GM19397 (cell line): ENCODE measurements around the gene PLCB3.
A peak's percentile ranks its signal among the peaks of the same experiment; 100 is the strongest.

Experiments
- ATAC-seq: cut with Tn5 transposase; IDR thresholded peaks from one replicate; pipeline ENCODE4 v1.9.1; 2021; ENCODE audit warnings: mild to moderate bottlenecking, moderate library complexity; ENCODE audit not compliant: unreplicated experiment

PLCB3 gene

DNA sequence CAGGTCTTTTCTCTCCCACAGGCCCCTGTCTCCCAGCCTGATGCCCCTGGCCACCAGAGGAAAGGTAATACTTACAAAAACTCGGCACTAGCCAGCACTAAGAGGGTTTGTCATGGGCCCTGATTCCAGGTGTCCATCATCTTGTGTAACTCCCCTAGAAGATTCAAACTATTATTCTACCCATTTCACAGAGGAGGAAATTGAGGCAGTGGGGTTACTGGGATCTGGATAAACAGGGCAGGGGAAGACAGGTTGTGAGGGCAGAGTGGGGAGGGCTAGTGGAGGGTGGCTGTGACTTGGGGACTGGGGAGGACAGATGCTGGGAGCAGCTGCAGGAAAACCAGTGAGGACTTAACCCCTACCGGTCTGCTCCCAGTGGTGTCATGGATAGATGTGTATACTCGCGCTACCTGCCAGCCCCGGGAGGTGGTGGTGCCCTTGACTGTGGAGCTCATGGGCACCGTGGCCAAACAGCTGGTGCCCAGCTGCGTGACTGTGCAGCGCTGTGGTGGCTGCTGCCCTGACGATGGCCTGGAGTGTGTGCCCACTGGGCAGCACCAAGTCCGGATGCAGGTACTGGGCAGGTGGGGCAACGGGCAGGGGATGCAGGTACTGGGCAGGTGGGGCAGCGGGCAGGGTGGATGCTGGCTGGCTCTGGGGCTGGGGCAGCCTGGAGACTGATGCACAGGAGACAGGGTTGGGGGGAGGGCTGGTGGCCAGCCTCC, 15.7 kb upstream of the PLCB3 start:
- no peak for ATAC-seq

DNA sequence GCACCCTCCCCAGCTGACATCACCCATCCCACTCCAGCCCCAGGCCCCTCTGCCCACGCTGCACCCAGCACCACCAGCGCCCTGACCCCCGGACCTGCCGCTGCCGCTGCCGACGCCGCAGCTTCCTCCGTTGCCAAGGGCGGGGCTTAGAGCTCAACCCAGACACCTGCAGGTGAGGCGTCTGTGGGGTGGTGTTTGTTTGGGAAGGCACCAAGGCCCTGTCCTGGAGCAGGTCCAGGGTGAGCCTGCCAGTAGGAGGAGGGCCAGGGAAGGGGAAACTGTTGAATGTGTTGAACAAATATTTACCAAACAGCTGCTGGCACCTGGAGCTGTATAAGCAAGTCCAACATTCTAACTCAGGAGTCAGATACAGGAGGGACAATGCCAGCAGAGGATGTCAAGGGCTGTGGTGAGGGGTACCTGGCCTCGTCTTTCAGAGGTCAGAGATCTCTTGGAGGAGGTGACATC, 13.8 kb upstream of the PLCB3 start:
- ATAC-seq = no peak

DNA sequence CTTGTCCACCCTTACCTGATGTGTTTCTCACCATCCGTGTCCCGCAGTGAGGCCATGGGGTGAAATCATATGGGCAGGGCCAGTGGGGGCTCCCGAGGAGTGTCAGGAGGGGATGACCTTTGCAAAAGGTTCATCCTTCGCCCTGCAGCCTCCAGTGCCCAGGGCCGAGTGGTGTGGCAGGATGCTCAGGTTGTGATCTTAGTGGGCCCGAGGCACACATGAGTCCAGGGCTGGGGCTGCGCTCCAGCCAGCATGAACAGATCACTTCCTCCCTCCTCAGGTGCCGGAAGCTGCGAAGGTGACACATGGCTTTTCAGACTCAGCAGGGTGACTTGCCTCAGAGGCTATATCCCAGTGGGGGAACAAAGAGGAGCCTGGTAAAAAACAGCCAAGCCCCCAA, 13.3 kb upstream of the PLCB3 start:
- ATAC-seq = no peak

DNA sequence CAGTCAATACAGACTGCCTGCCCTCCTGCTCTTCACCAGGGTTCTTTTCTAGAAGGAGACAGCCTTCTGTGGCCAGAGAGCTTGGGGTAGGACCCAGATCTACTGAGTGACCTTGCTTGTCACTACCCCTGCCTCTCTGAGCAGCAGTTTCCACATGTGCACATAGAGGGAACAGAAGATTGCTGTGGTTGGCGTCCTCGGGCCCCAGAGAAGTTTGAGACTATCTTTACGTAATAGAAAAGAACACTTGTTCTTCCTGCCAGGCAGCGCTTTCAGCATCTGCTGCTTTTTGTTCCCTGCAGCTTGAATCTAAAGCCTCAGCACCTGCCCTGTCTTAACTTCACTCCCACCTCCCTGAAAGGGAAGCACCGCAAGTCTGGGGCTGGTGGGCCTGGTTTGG, 12.3 kb upstream of the PLCB3 start:
- no peak for ATAC-seq

DNA sequence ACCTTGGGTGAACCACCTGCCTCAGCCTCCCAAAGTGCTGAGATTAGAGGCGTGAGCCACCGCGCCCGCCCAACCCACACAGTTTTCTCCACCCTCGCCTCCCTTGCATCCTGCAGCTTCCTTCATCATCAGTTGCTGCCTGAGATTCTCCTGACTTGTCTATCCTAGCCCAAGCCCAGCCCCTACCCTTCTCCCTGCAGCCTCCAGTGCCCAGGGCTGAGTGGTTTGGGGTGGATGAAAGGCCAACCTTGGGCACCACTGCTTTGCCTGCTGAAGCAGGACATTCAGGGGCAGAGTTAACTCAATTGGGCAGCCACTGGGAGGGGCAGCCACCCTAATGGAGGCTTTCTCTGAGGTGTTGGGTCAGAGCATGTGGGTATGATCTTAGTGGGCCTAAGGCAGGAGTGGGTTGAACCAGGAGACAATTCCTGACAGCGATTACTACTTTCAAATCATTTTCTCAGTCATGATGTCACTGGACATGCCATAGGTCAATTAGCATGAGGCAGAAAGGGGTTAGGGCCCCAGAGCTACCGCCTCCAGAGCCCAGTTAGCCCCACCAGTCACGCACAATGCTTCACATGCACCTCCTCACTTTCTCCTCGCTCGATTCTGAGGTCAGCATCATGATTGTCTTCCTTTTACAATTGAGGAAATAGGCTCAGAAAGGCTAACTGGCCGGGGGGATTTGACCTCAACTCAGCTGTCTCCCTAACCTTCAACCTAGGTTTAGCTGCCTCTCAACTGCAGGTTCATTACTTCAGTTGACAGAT, 11.5 kb upstream of the PLCB3 start:
- ATAC-seq = peak; percentile 1

DNA sequence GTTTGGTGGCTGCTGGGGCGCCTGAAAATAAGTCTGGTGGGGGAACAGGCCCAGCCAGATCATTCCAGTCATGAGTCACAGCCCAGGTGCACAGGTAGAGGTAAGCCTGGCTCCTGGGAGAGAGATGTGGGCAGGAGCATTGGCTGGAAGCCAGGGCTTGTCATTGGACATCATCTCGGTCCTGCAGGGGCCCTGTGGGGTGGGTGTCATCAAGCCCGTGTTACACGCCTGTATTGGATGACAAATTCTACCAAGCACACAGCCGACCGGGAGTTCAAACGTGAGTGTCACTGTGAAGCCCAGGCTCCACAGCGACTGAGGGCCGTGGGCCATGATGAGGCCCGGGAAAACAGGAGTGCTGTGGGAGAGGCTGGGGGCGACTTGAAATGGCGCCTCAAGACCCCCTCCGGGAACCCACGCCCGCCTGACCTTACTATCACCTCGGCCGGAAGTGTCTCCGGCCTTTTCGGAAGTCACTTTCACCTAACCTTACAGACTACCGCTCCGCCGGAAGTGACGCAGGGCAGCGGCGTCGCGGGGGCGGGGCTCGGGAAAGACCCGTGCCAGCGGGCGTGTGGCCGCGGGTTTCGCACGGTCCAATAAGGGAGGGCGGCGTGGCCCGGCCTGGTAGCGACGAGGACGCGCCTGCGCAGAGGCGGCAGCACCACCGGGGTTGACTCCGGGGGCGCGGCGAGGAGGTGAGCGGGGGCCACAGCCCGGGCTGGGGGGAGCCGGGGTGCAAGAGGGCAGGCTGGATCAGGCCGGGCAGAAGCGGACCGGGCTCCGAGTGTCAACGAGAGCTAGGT, 10.7 kb upstream of the PLCB3 start, which contains the start of gene FKBP2:
FKBP2 (plus strand) TSS at position 661 of the 806 bp plus-strand sequence. CDS start 1,293 bp downstream, outside the sequence.
- peak; percentile 56 for ATAC-seq

DNA sequence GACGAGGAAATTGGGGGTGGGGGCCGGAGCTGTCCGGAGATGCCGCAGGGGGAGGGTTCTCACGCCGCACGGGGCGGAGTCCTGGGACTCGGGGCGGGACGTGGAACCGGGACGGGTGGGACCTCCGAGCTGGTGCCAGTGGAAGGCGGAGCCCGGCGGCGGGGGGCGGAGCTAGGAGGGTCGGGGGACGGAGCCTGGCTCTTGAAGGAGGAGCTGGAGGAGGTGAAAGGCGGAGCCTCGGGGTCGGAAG, 10.2 kb upstream of the PLCB3 start:
- peak; percentile 64 for ATAC-seq

DNA sequence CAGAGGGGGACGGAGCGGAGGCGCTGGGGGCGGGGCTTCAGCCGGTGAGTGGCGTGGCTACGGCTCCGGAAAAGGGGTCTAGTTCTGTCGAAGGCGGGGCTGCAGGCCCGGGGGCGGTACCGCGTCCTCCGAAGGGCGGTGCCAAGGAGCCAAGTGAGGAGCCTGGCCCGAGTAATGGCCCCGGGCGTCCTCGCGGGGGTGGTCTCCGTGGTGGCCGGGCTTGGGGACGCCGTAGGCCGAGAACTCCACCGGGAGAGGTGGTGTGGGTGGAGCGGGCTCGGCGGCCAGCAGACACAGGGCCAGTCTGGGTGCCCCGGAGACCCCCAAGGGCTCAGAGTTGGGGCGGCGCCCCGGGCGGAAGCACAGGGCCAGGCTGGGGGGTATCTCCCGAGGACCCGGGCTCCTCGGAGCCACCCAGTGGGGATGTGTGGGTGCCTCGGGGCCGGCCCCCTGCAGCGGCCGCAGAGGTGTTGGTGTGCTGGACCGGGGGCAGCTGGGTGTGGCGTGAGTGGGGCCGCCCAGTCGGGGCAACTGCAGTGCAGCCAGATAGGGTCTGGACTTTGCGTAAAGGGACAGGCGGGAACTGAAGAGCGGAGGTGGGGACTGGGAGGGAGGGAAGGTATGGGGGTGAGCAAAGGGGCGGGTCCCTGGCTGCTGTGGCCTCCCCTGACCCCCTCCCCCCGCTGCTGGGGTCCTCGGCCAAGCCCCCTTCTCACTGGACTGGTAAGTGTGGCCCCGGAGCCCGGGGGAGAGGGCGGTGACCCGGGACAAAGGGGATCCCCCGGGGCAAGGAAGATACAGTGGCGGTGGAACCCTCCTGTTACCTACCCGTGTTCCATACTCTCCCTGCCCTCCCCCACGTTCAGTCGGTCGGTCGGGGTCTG, 9.6 kb upstream of the PLCB3 start:
- ATAC-seq = peak; percentile 4

DNA sequence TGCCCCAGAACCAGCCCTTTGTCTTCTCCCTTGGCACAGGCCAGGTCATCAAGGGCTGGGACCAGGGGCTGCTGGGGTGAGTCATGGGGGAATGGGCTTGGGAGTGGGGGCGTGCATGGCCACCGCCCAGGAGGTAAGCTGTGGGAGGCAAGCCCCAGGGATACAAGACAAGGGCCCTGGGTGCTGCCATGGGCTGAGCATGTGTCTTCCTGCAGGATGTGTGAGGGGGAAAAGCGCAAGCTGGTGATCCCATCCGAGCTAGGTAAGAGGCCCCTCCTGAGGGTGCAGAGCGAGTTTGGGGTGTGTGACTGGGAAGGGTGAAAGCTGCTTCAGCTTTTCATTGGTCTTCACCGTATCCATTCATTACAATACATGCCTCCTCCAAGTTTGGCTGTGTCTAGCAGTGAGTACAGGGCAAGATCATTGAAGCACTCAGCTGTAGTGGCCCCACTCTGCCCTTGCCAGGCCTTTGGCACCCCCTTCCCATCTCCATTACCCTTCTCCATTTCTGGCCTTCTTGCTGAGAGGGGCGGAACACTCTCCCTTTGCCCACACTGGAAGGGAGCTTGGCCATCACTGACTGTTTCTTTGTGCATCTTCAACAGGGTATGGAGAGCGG, 8.0 kb upstream of the PLCB3 start:
- ATAC-seq = no peak

DNA sequence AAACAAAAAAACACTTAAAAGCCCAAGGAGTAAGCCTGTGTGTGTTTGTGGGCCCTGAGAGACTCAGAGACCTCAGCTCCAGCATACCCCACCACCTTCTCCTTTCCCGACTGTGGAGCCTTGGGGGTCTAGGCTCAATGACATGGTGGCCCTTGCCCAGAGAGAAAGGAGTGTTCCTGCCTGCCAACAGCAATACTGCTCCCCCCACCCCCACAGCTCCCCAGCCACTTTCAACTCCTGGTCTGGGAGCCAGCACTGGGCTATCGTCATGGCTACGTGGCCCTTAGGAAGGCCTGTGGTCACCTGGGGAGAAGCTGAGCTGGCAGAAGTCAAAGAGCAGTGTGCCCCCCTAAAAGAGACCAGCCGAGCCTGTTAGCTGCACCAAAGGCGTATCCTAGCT, 7.2 kb upstream of the PLCB3 start:
- no peak for ATAC-seq

DNA sequence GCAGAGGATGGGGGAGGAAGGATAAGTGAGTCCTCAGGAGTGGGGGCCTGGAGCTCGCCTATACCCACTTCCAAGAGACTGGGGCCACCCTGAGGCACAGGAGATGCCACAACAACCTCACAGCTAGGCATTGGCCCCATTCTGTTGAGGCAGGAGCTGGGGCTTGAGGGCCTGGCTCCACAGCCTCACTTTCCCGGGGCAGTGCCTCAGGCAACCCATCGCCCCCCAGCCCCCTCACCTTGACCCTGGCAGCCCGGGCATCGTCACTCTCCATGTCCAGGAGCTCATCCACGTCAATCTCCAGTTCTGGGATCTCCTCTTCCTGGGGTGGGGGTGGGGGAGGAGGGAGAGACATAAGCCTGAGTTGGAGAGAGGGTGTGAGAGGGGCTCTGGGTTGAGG, 6.4 kb upstream of the PLCB3 start:
- ATAC-seq = no peak

DNA sequence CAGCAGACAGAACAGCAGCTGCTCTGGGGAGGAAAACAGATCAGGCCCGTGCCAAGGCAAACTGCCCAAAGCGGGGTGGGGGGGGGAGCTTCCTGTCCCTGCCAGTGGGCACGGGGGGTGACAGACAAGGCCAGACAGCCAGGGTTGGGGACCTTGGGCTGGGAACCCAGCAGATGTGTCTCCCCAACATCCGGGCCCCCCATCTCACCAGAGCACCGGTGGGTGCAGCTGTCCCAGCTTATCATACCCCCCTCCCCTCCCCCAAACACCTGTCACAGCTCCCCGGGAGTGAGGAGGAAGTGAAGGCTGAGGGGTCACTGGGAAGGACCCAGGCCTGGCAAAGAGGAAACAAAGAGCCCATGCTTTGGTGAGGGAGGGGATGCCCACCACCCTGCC, 5.9 kb upstream of the PLCB3 start:
- no peak for ATAC-seq

DNA sequence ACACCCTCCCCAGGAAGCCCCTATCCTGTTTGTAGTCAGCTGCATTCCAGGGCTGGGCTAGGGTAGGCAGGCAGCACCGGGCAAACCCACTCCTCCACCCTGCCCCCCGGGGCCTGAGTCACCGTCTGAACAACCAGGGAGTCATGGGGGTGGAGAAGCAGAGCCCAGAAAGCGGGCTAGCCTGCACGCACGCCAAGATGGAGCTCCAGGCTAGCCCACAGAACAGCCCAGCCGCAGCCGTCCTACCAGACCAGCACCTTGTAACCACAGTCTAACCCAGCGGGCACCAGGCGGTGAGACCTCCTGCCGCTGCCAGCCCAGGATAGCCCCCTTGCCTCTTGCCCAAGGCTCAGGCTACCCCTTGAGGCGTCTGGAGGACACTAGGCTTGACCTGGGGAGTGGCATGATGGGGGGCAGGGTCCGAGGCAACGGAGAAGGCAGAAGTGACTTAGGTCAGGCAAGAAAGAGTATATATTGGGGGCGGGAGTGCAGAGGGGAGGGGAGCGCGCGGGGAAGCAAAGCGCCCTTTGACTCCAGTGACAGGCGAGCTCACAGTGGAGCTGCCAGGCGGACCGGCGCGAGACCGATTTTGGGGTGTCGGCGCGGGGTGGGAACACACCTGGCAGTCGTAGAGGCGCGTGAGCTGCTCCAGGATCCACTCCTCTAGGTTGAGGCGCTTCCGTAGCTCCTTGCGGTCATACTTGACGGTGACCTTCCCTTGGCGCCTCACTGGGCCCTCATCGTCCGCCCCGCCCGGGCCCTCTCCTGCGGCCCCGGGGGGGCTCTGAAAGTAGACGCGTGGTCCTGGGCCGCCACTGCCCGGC, 5.3 kb upstream of the PLCB3 start:
- ATAC-seq = no peak

DNA sequence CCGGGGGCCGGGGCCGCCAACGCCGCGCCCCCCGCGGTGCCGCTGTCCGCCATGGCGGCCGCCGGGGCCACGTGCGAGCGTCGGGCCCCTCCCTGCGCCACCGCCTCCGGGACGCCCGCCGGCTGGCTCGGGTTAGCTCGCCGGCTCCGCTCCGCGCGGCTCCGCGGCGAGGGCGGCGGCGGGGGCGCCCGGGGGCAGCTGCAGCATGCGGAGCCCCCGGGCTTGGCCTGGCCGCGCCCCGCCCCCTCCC, 4.8 kb upstream of the PLCB3 start:
- ATAC-seq = peak; percentile 18

DNA sequence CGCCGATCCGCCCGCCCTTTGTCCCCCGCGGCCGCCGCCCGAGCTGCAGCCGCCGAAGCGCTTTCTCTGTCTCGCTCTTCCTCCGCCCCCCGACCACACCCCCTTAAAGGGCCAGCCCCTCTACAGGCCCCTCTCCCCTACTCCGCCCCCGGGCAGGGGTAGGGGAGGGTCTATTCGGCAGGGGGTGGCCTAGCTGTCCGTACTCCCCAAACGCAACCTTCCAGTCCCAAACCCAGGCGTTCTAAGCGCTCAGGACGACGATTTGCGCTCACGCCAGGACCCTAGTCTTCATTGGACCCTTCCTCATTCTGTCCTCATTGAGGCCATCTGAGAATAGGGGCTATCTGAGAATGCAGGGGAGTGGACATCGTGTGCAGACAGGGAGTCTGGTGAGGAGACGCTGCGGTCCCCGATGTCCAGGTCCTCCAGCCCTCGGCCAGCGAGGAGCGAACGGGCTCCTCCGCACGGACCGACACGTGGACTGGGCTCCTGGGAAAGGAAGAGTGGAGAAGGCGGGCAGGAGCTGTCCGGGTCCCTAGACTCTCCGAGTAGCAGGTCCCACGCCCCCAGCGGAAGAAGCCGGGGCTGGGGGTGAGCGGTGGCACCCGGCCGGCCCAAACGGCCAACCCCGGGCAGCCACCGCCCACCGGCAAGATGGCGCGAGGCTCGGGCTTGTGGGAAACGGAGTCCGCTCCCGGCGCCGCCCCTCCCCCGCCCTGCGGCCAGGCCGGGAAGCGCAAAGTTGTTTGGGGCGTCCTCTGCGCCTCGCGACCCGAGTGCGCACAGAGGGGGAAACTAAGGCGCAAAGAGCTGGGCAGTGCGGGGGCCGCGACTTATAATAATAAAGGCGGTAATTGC, 4.2 kb upstream of the PLCB3 start, which contains the start of gene PPP1R14B:
PPP1R14B (minus strand) TSS at position 73 of the 858 bp plus-strand sequence. CDS start 270 bp downstream, outside the sequence.
- ATAC-seq = peak; percentile 35

DNA sequence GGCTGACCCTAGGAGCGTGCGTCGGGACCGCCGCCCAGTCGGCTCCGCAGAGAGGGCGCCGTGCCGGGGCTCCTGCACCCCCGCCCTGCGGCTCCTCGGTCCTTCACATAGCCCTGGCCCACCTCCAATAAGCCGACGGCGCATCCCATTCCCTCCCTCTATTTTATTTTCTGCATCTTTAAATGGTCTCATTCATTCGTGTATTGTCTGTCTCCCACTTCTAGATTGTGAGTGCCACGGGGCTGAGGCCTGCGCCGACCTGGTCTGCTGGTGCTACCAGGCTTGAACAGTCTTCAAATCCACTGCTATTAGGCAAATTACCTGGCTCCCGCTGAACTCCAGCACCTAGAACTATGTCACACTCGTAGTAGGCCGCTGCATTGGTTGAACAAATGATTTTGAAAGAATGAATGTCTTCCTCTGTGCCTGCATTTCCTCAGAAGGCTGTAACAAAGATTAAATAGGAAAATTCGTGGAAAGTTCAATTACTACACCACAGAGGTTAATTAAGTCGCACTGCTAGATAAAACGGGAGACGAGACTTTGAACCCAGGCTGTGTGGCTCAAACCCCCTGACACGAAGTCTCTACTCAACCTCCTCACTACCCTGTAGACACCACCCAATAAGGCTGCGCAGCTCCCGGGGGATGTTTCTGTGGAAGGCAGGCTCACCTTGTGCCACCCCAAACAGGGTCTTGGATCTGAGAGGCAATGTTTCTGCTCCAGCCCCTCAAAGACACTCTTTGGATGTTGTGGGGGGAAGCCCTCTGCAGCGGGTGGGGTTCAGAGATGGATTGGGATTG, 3.4 kb upstream of the PLCB3 start:
- ATAC-seq = no peak

DNA sequence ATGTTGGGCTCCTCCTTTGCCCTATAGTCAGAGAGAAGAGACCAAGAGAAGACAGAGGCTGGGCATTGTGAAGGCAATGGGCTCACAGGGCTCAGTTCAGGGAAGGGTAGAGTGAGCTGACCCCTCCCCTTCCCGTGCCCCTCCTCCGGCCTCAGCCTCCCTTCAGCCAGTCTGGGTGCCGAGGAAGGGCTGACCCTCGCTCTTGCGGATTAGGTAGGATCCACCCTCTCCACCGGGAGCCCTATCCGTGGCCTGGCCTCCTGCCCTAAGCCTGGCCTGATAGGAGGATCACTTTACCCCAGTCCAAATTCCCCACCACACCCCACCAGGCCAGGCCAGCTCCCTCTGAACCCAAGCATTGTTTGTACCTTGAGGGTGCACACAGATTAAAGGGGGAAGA, 2.8 kb upstream of the PLCB3 start:
- no peak for ATAC-seq

DNA sequence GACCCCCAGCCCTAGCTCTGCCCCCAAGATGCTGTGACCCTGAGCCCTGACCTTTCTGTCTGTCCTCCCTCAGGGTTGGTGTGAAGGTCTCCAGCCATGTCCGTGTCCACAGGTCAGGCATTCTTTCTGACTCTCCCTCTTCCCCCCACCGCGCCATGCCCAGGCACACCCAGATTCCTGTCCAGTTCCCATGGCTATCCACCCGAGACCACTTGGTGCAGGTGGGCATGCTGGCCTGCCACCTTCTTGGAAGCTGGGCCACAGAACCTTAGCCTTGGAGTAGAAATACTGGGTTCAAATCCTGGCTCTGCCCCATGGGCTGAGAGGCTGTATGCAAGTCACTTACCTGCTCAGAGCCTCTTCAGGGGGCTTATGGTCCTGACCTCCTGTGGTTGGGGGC, 2.3 kb upstream of the PLCB3 start:
- no peak for ATAC-seq
